K562 (cell line): ENCODE measurements around the gene GRK4. TPM values are rescaled to one million over a fixed set of nuclear protein-coding genes. Genes with fewer than 3 reads are reported as not detected.

Experiments used
- CHD7 ChIP-seq: fragments of 200-600 bp; sonication (generic); IDR thresholded peaks from one replicate; pipeline ENCODE4 v1.6.1; 2012; ENCODE audit warnings: mild to moderate bottlenecking, low read depth, low read length, inconsistent platforms
- GTF2F1 ChIP-seq: IDR thresholded peaks from 2 replicates; pipeline ENCODE4 v1.6.1; 2011; ENCODE audit warnings: low read depth, low read length, improper control_type of control experiment
- GTF3C2 ChIP-seq: IDR thresholded peaks from 3 replicates; pipeline ENCODE4 v1.6.1; 2011; ENCODE audit warnings: borderline replicate concordance, mild to moderate bottlenecking, moderate library complexity; ENCODE audit not compliant: insufficient read length; ENCODE audit errors: extremely low read depth
- HNRNPUL1 ChIP-seq: fragments of 200-400 bp; formaldehyde crosslinking; IDR thresholded peaks from 2 replicates; pipeline ENCODE4 v1.6.1; 2017; ENCODE audit warnings: low read length
- L3MBTL2 ChIP-seq: fragments of 450-650 bp; IDR thresholded peaks from 2 replicates; pipeline ENCODE4 v1.6.1; 2016; ENCODE audit warnings: mild to moderate bottlenecking, moderate library complexity
- PHF8 ChIP-seq: fragments of 200-600 bp; sonication (generic); IDR thresholded peaks from 2 replicates; pipeline ENCODE4 v1.6.1; 2012; ENCODE audit warnings: mixed run types, mild to moderate bottlenecking, inconsistent platforms, low read length, moderate library complexity, borderline replicate concordance
- POU5F1 ChIP-seq: fragments of 150-350 bp; IDR thresholded peaks from 2 replicates; pipeline ENCODE4 v1.6.1; 2014; ENCODE audit warnings: borderline replicate concordance, low read length, low read depth, mild to moderate bottlenecking; ENCODE audit not compliant: partially characterized antibody
- RBFOX2 ChIP-seq: fragments of 200-400 bp; formaldehyde crosslinking; IDR thresholded peaks from 2 replicates; pipeline ENCODE4 v1.6.1; 2017; ENCODE audit warnings: low read depth, mild to moderate bottlenecking, low read length, moderate library complexity
- RBM14 ChIP-seq: fragments of 200-400 bp; formaldehyde crosslinking; IDR thresholded peaks from 2 replicates; pipeline ENCODE4 v1.6.1; 2018; ENCODE audit warnings: low read depth, mild to moderate bottlenecking, low read length, moderate library complexity, borderline replicate concordance; ENCODE audit not compliant: insufficient read depth
- SREBF2 ChIP-seq: sonication (generic); formaldehyde crosslinking; IDR thresholded peaks from 2 replicates; pipeline ENCODE4 v1.4.0; 2020; ENCODE audit warnings: mild to moderate bottlenecking, missing genetic modification reagents
- TGIF2 ChIP-seq: sonication (generic); formaldehyde crosslinking; IDR thresholded peaks from 2 replicates; pipeline ENCODE4 v1.8.1; 2022; ENCODE audit warnings: mild to moderate bottlenecking, missing genetic modification reagents, moderate library complexity
- polyA plus RNA-seq, 8 experiments: library from polyadenylated mRNA; depleted of rRNA in 4 of 8; stranded (reverse) in 5 of 8; unstranded in 3 of 8; fragments of >200 nt; fragmentation: Nextera tagmentation in 2 of 8; fragmentation: Illumina TruSeq in 1 of 8; extraction: Ambion mirVana in 2 of 8; extraction: Trizol in 1 of 8; gene quantifications; 2 replicates each; pipeline versions ENCODE4 v1.2.1 to v1.2.3, GENCODE V29; 2011 to 2014; ENCODE audit warnings: inconsistent platforms in 1 of 8, missing spikeins in 1 of 8
- total RNA-seq, 7 experiments: library from RNA; depleted of rRNA in 6 of 7; stranded (reverse); fragments of >200 nt in 6 of 7; fragmentation: Illumina TruSeq in 2 of 7; extraction: Trizol in 2 of 7; gene quantifications; 2 replicates each; pipeline versions ENCODE4 v1.2.1 to v1.2.3, GENCODE V29; 2011 to 2021; ENCODE audit warnings: low replicate concordance in 1 of 7

Gene GRK4
- total and polyA plus RNA-seq, 9 of the 15 experiments (the other 6 are each of a cell fraction or from before 2014, with no cell fraction given) = 1.1 to 4.8 (median 2.6) TPM

GRCh38 chr4:3074078-3074845 is 110.9 kb downstream of the GRK4 start, which contains the start of the genes HTT and HTT-AS (continued):
- TF ChIP-seq PHF8 = peak; percentile 83; the same call in 1 of the 2 replicates
- no peak for TF ChIP-seq GTF2F1
- TF ChIP-seq RBFOX2 = peak; percentile 87
- no peak for TF ChIP-seq HNRNPUL1
- no peak for TF ChIP-seq GTF3C2
- TF ChIP-seq L3MBTL2 = peak; percentile 22; the same call in 1 of the 2 replicates
- no peak for TF ChIP-seq RBM14
- no peak for TF ChIP-seq SREBF2
- no peak for TF ChIP-seq POU5F1
- no peak for TF ChIP-seq CHD7
- TF ChIP-seq TGIF2 (CRISPR knock-in tag) = no peak
